ENCODE measurements around the gene FHIP1B. TPM values are rescaled to one million over a fixed set of nuclear protein-coding genes. Genes with fewer than 3 reads are reported as not detected.

FHIP1B gene
- total RNA-seq, 4 donors from 2014 or later: 37.1 to 60.8 (median 43.6) TPM

DNA sequence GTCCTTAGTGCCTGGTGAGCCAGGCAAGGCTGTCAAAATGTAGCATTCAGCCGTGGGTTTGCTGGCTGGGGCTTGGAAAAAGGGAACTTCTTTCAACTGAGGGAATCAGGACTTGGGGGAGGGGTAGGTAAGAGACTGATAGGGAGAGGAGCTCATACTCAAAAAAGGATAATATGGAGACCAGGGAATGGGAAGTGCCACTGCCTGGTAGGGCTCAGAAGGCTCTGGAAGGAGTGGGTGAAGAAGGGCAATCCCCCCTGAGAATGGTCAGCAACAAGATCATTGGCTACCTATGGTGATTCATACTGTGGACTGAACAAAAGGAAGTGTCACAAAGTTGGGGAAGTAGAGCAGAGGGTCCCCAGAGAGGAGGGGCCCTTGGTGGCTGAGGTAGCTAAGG lies 6.3 kb upstream of the FHIP1B start:
- TF ChIP-seq POLR2A (IDR thresholded peaks at IDR 0.05): no peak
- TF ChIP-seq, protein P1, sequence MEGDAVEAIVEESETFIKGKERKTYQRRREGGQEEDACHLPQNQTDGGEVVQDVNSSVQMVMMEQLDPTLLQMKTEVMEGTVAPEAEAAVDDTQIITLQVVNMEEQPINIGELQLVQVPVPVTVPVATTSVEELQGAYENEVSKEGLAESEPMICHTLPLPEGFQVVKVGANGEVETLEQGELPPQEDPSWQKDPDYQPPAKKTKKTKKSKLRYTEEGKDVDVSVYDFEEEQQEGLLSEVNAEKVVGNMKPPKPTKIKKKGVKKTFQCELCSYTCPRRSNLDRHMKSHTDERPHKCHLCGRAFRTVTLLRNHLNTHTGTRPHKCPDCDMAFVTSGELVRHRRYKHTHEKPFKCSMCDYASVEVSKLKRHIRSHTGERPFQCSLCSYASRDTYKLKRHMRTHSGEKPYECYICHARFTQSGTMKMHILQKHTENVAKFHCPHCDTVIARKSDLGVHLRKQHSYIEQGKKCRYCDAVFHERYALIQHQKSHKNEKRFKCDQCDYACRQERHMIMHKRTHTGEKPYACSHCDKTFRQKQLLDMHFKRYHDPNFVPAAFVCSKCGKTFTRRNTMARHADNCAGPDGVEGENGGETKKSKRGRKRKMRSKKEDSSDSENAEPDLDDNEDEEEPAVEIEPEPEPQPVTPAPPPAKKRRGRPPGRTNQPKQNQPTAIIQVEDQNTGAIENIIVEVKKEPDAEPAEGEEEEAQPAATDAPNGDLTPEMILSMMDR (IDR thresholded peaks at IDR 0.05): no peak
- H3K36me3 ChIP-seq: no peaks in the 10 kb centered on the region
- no peak for DNase-seq
- H3K4me3 ChIP-seq (replicated peaks in 1 of 3): no peak overlapping the region
- no peak overlapping the region for H3K27ac ChIP-seq
- no peaks in the 10 kb centered on the region for H3K27me3 ChIP-seq
- intact Hi-C loops (cut with DNase I): no loop called here
- WGBS, 2 donors: 65 to 79% methylated on average over 1 of the region's 1 CpG
- H3K4me1 ChIP-seq: no peaks in the 10 kb centered on the region
- no peaks in the 10 kb centered on the region for H3K9me3 ChIP-seq

DNA sequence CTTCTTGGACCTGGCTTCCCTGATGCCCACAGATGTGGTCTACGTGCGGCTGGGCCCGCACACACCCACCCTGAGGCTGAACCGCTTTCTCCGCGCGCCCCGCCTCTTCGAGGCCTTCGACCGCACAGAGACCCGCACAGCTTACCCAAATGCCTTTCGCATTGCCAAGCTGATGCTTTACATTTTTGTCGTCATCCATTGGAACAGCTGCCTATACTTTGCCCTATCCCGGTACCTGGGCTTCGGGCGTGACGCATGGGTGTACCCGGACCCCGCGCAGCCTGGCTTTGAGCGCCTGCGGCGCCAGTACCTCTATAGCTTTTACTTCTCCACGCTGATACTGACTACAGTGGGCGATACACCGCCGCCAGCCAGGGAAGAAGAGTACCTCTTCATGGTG lies 5.7 kb upstream of the FHIP1B start:
- H3K4me3 ChIP-seq (replicated peaks in 1 of 3): no peak overlapping the region
- H3K9me3 ChIP-seq: no peaks in the 10 kb centered on the region
- WGBS, 2 donors: 96 to 97% methylated on average over 28 of the region's 28 CpGs
- H3K27ac ChIP-seq: no peak overlapping the region
- DNase-seq: no peak
- no peaks in the 10 kb centered on the region for H3K27me3 ChIP-seq
- no peaks in the 10 kb centered on the region for H3K36me3 ChIP-seq
- intact Hi-C loops (cut with DNase I): no loop called here
- no peak for TF ChIP-seq POLR2A (IDR thresholded peaks at IDR 0.05)
- TF ChIP-seq, protein P1 (IDR thresholded peaks at IDR 0.05): no peak
- H3K4me1 ChIP-seq: peaks cover 0 to 4% of the 10 kb centered on the region in 2 donors

DNA sequence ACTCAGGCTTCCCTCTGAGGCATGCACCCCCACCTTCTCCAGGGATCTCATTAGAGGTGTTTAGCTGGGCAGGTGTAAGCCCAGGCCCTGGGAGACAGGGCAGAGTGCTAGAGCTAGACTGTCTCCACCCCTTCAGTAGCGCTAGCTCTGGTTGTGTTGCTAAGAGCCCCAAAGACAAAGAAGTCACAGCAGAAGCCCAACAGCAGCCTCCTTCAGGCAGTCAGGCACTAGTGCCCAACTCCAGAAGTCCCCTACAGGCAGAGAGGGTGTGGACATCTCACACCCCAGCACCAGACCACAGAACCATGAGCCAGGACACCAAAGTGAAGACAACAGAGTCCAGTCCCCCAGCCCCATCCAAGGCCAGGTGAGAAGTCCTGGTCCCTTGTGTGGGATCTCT lies 4.5 kb upstream of the FHIP1B start, which contains the start of gene CNGA4:
Gene CNGA4 (plus strand): TSS at position 188 of the 400 bp plus-strand sequence. CDS start 118 bp downstream, at position 306.
- intact Hi-C loops (cut with DNase I): loop anchor here (10.0 kb wide), 1 partner anchor 236 kb away; the partner anchor contains the start of gene TRIM3

DNA sequence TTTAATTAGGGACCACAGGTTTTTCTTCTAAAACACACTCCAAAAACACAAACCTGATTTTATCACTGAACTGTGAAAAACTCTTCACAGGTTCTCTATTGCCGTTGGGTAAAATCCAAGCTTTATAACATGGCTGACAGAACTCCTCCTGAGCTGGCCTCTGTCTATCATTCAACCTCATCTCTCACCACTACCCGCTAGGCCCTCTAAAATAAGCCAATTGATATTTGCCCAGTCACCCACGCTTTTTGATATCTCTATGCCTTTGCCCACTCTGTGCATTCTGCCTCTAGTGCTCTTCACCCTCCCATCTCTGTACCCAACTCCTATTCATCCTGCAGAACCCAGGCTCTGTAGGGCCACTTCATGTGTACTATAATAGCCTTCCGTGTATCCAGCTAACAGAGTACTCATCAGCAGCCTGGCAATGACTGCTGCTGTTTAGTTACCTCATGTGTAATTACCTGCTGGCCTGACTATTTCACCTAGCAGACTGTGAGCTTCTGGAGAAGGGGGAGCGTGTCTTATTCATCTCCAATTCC lies 3.4 kb upstream of the FHIP1B start:
- H3K27ac ChIP-seq: no peak overlapping the region
- H3K4me1 ChIP-seq: peaks cover 12 to 15% of the 10 kb centered on the region in 2 donors
- 81% methylated on average over 5 of the region's 5 CpGs for WGBS, 2 donors
- no peak for DNase-seq
- no peaks in the 10 kb centered on the region for H3K9me3 ChIP-seq
- no peaks in the 10 kb centered on the region for H3K36me3 ChIP-seq
- no peaks in the 10 kb centered on the region for H3K27me3 ChIP-seq
- no peak overlapping the region for H3K4me3 ChIP-seq (replicated peaks in 1 of 3)
- TF ChIP-seq, protein P1 (IDR thresholded peaks at IDR 0.05): no peak
- TF ChIP-seq POLR2A (IDR thresholded peaks at IDR 0.05): no peak
- intact Hi-C loops (cut with DNase I): loop anchor here (10.0 kb wide), 1 partner anchor 237 kb away; the partner anchor contains the start of gene TRIM3

More for the DNA sequence above, 4.5 kb upstream of the FHIP1B start, which contains the start of gene CNGA4:
- Histone ChIP-seq H3K36me3 (no peaks in the 10 kb centered on the region), H3K27ac (no peak within 1 kb of the TSS), H3K4me3 (replicated peaks in 1 of 3) (no peak within 1 kb of the TSS), H3K9me3 (no peaks in the 10 kb centered on the region), H3K27me3 (no peaks in the 10 kb centered on the region), H3K4me1 (peaks cover 1 to 5% of the 10 kb centered on the region in 2 donors)
- no peak for TF ChIP-seq POLR2A (IDR thresholded peaks at IDR 0.05)
- TF ChIP-seq, protein P1 (IDR thresholded peaks at IDR 0.05): no peak
- DNase-seq: no peak
- 67 to 71% methylated on average over 1 of the region's 1 CpG for WGBS, 2 donors

DNA sequence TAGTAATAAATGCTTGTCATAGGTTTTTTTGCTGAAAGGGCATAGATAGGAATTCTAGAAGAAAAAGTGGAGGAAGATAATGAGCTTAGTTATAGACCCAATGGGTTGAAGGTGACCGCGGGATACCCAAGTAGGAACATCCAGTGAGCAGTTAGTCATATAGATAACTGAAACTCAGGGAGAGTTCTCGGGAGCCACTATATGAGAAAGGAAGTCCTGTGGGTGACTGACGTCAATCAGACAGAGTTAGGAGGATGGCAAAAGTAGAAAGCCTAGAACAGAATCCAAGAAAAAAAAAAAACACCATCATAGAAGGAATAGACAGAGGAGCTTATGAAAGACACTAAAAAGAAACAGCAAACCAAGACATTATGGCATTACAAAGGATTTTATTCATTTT lies 2.8 kb upstream of the FHIP1B start:
- Histone ChIP-seq H3K27ac (no peak overlapping the region), H3K27me3 (no peaks in the 10 kb centered on the region), H3K9me3 (no peaks in the 10 kb centered on the region), H3K4me1 (peaks cover 12 to 15% of the 10 kb centered on the region in 2 donors), H3K4me3 (replicated peaks in 1 of 3) (no peak overlapping the region), H3K36me3 (no peaks in the 10 kb centered on the region)
- TF ChIP-seq POLR2A (IDR thresholded peaks at IDR 0.05): no peak
- TF ChIP-seq, protein P1 (IDR thresholded peaks at IDR 0.05): no peak
- intact Hi-C loops (cut with DNase I): loop anchor here (10.0 kb wide), 1 partner anchor 238 kb away; the partner anchor contains the start of gene TRIM3
- no peak for DNase-seq
- 82 to 86% methylated on average over 4 of the region's 4 CpGs for WGBS, 2 donors

Data from thyroid gland (tissue), 4 donors.